GM12864 (cell line): Measurements from ENCODE around the gene NXPH4.

ENCODE experiments used
- DNase-seq: peaks from one replicate; pipeline ENCODE4 v3.0.0-alpha.2; 2011; ENCODE audit warnings: low read depth
- H3K4me3 ChIP-seq: 2 replicates; pipeline ENCODE4 v1.5.1; 2011; ENCODE audit warnings: mild to moderate bottlenecking, low read depth, low read length, control low read depth
- TF ChIP-seq, protein P1 (sequence below): IDR thresholded peaks from 2 replicates; pipeline ENCODE4 v1.5.1; 2011; ENCODE audit warnings: low read depth, mild to moderate bottlenecking, moderate library complexity, low read length, control low read depth, inconsistent platforms; ENCODE audit errors: missing control alignments

The NXPH4 gene

GRCh38 chr12:57208631-57209282 lies 7.8 kb upstream of the NXPH4 start:
- no peak overlapping the region for H3K4me3 ChIP-seq
- TF ChIP-seq, protein P1, sequence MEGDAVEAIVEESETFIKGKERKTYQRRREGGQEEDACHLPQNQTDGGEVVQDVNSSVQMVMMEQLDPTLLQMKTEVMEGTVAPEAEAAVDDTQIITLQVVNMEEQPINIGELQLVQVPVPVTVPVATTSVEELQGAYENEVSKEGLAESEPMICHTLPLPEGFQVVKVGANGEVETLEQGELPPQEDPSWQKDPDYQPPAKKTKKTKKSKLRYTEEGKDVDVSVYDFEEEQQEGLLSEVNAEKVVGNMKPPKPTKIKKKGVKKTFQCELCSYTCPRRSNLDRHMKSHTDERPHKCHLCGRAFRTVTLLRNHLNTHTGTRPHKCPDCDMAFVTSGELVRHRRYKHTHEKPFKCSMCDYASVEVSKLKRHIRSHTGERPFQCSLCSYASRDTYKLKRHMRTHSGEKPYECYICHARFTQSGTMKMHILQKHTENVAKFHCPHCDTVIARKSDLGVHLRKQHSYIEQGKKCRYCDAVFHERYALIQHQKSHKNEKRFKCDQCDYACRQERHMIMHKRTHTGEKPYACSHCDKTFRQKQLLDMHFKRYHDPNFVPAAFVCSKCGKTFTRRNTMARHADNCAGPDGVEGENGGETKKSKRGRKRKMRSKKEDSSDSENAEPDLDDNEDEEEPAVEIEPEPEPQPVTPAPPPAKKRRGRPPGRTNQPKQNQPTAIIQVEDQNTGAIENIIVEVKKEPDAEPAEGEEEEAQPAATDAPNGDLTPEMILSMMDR: no peak
- no peak for DNase-seq

GRCh38 chr12:57209916-57210315 lies 6.7 kb upstream of the NXPH4 start:
- TF ChIP-seq, protein P1: no peak
- no peak overlapping the region for H3K4me3 ChIP-seq

DNA sequence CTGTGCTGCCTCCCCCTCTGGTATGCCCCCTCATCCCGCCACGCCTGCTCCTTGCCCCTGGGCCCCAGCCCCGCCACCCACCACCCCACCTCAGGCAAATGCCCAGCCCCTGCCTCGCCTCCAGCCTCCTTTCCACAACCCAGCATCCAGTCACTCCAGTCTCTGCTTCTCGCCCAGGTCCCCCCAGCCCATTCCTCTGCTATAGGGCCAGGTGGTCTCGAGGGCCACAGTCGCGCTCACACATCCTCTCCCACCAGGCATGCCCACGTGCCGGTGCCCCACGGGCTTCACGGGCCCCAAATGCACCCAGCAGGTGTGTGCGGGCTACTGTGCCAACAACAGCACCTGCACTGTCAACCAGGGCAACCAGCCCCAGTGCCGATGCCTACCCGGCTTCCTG lies 6.1 kb upstream of the NXPH4 start:
- TF ChIP-seq, protein P1: no peak
- no peak for DNase-seq
- no peak overlapping the region for H3K4me3 ChIP-seq

More at GRCh38 chr12:57209916-57210315, 6.7 kb upstream of the NXPH4 start:
- DNase-seq: no peak

- no peak overlapping the region for H3K4me3 ChIP-seq
- no peak for DNase-seq
- TF ChIP-seq, protein P1: no peak
Measured at GRCh38 chr12:57210926-57211692, 5.5 kb upstream of the NXPH4 start.

GRCh38 chr12:57211791-57212700 lies 4.5 kb upstream of the NXPH4 start:
- DNase-seq: no peak
- TF ChIP-seq, protein P1: no peak
- no peak overlapping the region for H3K4me3 ChIP-seq

GRCh38 chr12:57212701-57213057 lies 3.9 kb upstream of the NXPH4 start:
- no peak for DNase-seq
- no peak overlapping the region for H3K4me3 ChIP-seq
- TF ChIP-seq, protein P1: no peak
